Memory B cell (primary cell): ENCODE data around the gene SUSD3.

Experiments used
- ATAC-seq: fragments of 150-1000 bp; cut with Tn5 transposase; 2 replicates; pipeline ENCODE4 v1.10.0; 2021; ENCODE audit warnings: low read depth, mild to moderate bottlenecking, moderate library complexity
- DNase-seq, 2 donors: peaks; one replicate each; pipeline ENCODE4 v3.0.0; 2022; ENCODE audit warnings: low spot score in 2 of 2
- H3K27ac Mint-ChIP-seq: one replicate; pipeline ENCODE4 v1.8.0; 2022; ENCODE audit warnings: mild to moderate bottlenecking, moderate library complexity, mixed read lengths
- H3K27me3 Mint-ChIP-seq: one replicate; pipeline ENCODE4 v1.8.0; 2022; ENCODE audit warnings: mixed read lengths
- H3K36me3 Mint-ChIP-seq: one replicate; pipeline ENCODE4 v1.8.0; 2022; ENCODE audit warnings: mild to moderate bottlenecking, mixed read lengths
- H3K4me1 Mint-ChIP-seq: one replicate; pipeline ENCODE4 v1.8.0; 2022; ENCODE audit warnings: mixed read lengths
- H3K4me3 Mint-ChIP-seq: one replicate; pipeline ENCODE4 v1.8.0; 2022; ENCODE audit warnings: mild to moderate bottlenecking, moderate library complexity, mixed read lengths
- H3K9me3 Mint-ChIP-seq: one replicate; pipeline ENCODE4 v1.8.0; 2022; ENCODE audit warnings: mixed read lengths

The SUSD3 gene

GRCh38 chr9:93092251-93092991 lies 33.9 kb downstream of the SUSD3 start:
- DNase-seq (no peak), ATAC-seq (no peak)
- peaks cover 6% of the 10 kb centered on the region for H3K36me3 Mint-ChIP-seq
- no peaks in the 10 kb centered on the region for H3K9me3 Mint-ChIP-seq
- H3K27ac Mint-ChIP-seq: peak overlapping the region; percentile 98
- peaks cover 52% of the 10 kb centered on the region for H3K4me1 Mint-ChIP-seq
- no peaks in the 10 kb centered on the region for H3K27me3 Mint-ChIP-seq
- H3K4me3 Mint-ChIP-seq: peak overlapping the region; percentile 45

- H3K36me3 Mint-ChIP-seq: peaks cover 5% of the 10 kb centered on the region
These were observed 34.8 kb downstream of the SUSD3 start for GRCh38 chr9:93093127-93093876.

GRCh38 chr9:93093877-93094657 lies 35.6 kb downstream of the SUSD3 start:
- Mint-ChIP-seq H3K27me3 (no peaks in the 10 kb centered on the region), H3K27ac (peak overlapping the region; percentile 98), H3K4me1 (peaks cover 57% of the 10 kb centered on the region), H3K9me3 (no peaks in the 10 kb centered on the region), H3K36me3 (peaks cover 5% of the 10 kb centered on the region), H3K4me3 (peak overlapping the region; percentile 93)
- ATAC-seq: no peak
- DNase-seq: peak in 1 of 2 donors; percentile 32

More at GRCh38 chr9:93093127-93093876, 34.8 kb downstream of the SUSD3 start:
- ATAC-seq (no peak), DNase-seq (no peak)
- peaks cover 58% of the 10 kb centered on the region for H3K4me1 Mint-ChIP-seq
- H3K4me3 Mint-ChIP-seq: peak overlapping the region; percentile 60
- H3K9me3 Mint-ChIP-seq: no peaks in the 10 kb centered on the region
- peak overlapping the region; percentile 98 for H3K27ac Mint-ChIP-seq
- no peaks in the 10 kb centered on the region for H3K27me3 Mint-ChIP-seq

- DNase-seq (peak; percentile 57 to 63), ATAC-seq (peak; percentile 31)
- H3K4me3 Mint-ChIP-seq: peak overlapping the region; percentile 93
These were observed 36.2 kb downstream of the SUSD3 start for GRCh38 chr9:93094658-93095204.

GRCh38 chr9:93095205-93096130 lies 37.0 kb downstream of the SUSD3 start:
- Mint-ChIP-seq H3K36me3 (peaks cover 1% of the 10 kb centered on the region), H3K9me3 (no peaks in the 10 kb centered on the region), H3K4me3 (peak overlapping the region; percentile 93), H3K4me1 (peaks cover 50% of the 10 kb centered on the region), H3K27ac (peak overlapping the region; percentile 98), H3K27me3 (no peaks in the 10 kb centered on the region)
- DNase-seq (peak; percentile 99 to 100), ATAC-seq (peak; percentile 70)

More at GRCh38 chr9:93094658-93095204, 36.2 kb downstream of the SUSD3 start:
- Mint-ChIP-seq H3K27me3 (no peaks in the 10 kb centered on the region), H3K27ac (peak overlapping the region; percentile 98), H3K9me3 (no peaks in the 10 kb centered on the region), H3K4me1 (peaks cover 54% of the 10 kb centered on the region), H3K36me3 (peaks cover 4% of the 10 kb centered on the region)

GRCh38 chr9:93096131-93096802 lies 37.8 kb downstream of the SUSD3 start, which contains the start of gene CARD19:
TSS of gene CARD19 (plus strand) at chr9:93096217. CDS start at chr9:93096346, 129 bp downstream.
- H3K27me3 Mint-ChIP-seq: no peaks in the 10 kb centered on the region
- H3K4me1 Mint-ChIP-seq: peaks cover 48% of the 10 kb centered on the region
- peak within 1 kb of the TSS; percentile 93 for H3K4me3 Mint-ChIP-seq
- H3K9me3 Mint-ChIP-seq: no peaks in the 10 kb centered on the region
- peak within 1 kb of the TSS; percentile 98 for H3K27ac Mint-ChIP-seq
- ATAC-seq (peak; percentile 18), DNase-seq (no peak)
- peaks cover 2% of the 10 kb centered on the region for H3K36me3 Mint-ChIP-seq

GRCh38 chr9:93096811-93097382 lies 38.4 kb downstream of the SUSD3 start:
- no peaks in the 10 kb centered on the region for H3K27me3 Mint-ChIP-seq
- no peak for DNase-seq

GRCh38 chr9:93097511-93098201 lies 39.2 kb downstream of the SUSD3 start:
- ATAC-seq (no peak), DNase-seq (no peak)
- H3K36me3 Mint-ChIP-seq: peaks cover 2% of the 10 kb centered on the region
- peaks cover 35% of the 10 kb centered on the region for H3K4me1 Mint-ChIP-seq
- H3K27ac Mint-ChIP-seq: peak overlapping the region; percentile 74
- H3K9me3 Mint-ChIP-seq: no peaks in the 10 kb centered on the region
- no peaks in the 10 kb centered on the region for H3K27me3 Mint-ChIP-seq
- H3K4me3 Mint-ChIP-seq: peak overlapping the region; percentile 80

More at GRCh38 chr9:93096811-93097382, 38.4 kb downstream of the SUSD3 start:
- Mint-ChIP-seq H3K27ac (peak overlapping the region; percentile 35), H3K4me3 (peak overlapping the region; percentile 80), H3K9me3 (no peaks in the 10 kb centered on the region), H3K4me1 (peaks cover 43% of the 10 kb centered on the region), H3K36me3 (peaks cover 2% of the 10 kb centered on the region)
- ATAC-seq: no peak

GRCh38 chr9:93098236-93098946 lies 39.9 kb downstream of the SUSD3 start:
- Mint-ChIP-seq H3K27me3 (no peaks in the 10 kb centered on the region), H3K4me3 (peak overlapping the region; percentile 35), H3K9me3 (no peaks in the 10 kb centered on the region), H3K36me3 (peaks cover 3% of the 10 kb centered on the region), H3K4me1 (peaks cover 31% of the 10 kb centered on the region), H3K27ac (peak overlapping the region; percentile 74)
- no peak for ATAC-seq
- no peak for DNase-seq

GRCh38 chr9:93099551-93100275 lies 41.2 kb downstream of the SUSD3 start:
- H3K36me3 Mint-ChIP-seq: peaks cover 11% of the 10 kb centered on the region
- H3K27ac Mint-ChIP-seq: no peak overlapping the region
- no peaks in the 10 kb centered on the region for H3K27me3 Mint-ChIP-seq
- H3K9me3 Mint-ChIP-seq: no peaks in the 10 kb centered on the region
- no peak overlapping the region for H3K4me3 Mint-ChIP-seq
- ATAC-seq (no peak), DNase-seq (no peak)
- H3K4me1 Mint-ChIP-seq: peaks cover 19% of the 10 kb centered on the region

GRCh38 chr9:93100276-93100636 lies 41.8 kb downstream of the SUSD3 start:
- no peak for ATAC-seq
- no peaks in the 10 kb centered on the region for H3K27me3 Mint-ChIP-seq
- peaks cover 1% of the 10 kb centered on the region for H3K9me3 Mint-ChIP-seq
- no peak for DNase-seq
- H3K27ac Mint-ChIP-seq: no peak overlapping the region
- H3K4me3 Mint-ChIP-seq: no peak overlapping the region
- peaks cover 17% of the 10 kb centered on the region for H3K4me1 Mint-ChIP-seq
- H3K36me3 Mint-ChIP-seq: peaks cover 15% of the 10 kb centered on the region
